HT1080 (cell line): Measurements from ENCODE around the gene PTPRN2. TPM values are rescaled to one million over a fixed set of nuclear protein-coding genes. Genes with fewer than 3 reads are reported as not detected.
"Not testable (repeated sequence)": the region's sequence is repeated elsewhere in the genome, so short reads cannot be mapped to it uniquely, and the experiment has no call there.

Source experiments
- DNase-seq: peaks from one replicate; pipeline ENCODE4 v3.0.0-alpha.2; 2015; ENCODE audit warnings: low read depth
- total RNA-seq: library from RNA; depleted of rRNA; stranded (reverse); fragments of >200 nt; shearing (Covaris generic); gene quantifications from 2 replicates; pipeline ENCODE4 v1.2.3, GENCODE V29; 2014

PTPRN2 gene
- total RNA-seq, 1 experiment from 2014 or later = 0.31 TPM

GRCh38 chr7:158470336-158470735 lies 117.3 kb downstream of the PTPRN2 start:
- DNase-seq = no peak

GRCh38 chr7:158469396-158470051 lies 118.1 kb downstream of the PTPRN2 start:
- no peak for DNase-seq

- DNase-seq = no peak
Measured at GRCh38 chr7:158468700-158469296, 118.8 kb downstream of the PTPRN2 start.

- DNase-seq = no peak
Measured at GRCh38 chr7:158468181-158468580, 119.4 kb downstream of the PTPRN2 start.

- DNase-seq = no peak
Measured at GRCh38 chr7:158467562-158467961, 120.1 kb downstream of the PTPRN2 start.

- no peak for DNase-seq
Measured at GRCh38 chr7:158463317-158463716, 124.3 kb downstream of the PTPRN2 start.

GRCh38 chr7:158461824-158462223 lies 125.8 kb downstream of the PTPRN2 start:
- DNase-seq = no peak

GRCh38 chr7:158460665-158461064 lies 127.0 kb downstream of the PTPRN2 start:
- no peak for DNase-seq

- DNase-seq = no peak
Measured at GRCh38 chr7:158458716-158459282, 128.8 kb downstream of the PTPRN2 start.

GRCh38 chr7:158458096-158458495 lies 129.5 kb downstream of the PTPRN2 start:
- no peak for DNase-seq

- not testable (repeated sequence) for DNase-seq
Measured at GRCh38 chr7:158457586-158457985, 130.0 kb downstream of the PTPRN2 start.

- DNase-seq = no peak
Measured at GRCh38 chr7:158454631-158455030, 133.0 kb downstream of the PTPRN2 start.

GRCh38 chr7:158453663-158454062 lies 134.0 kb downstream of the PTPRN2 start:
- no peak for DNase-seq

- no peak for DNase-seq
Measured at GRCh38 chr7:158452331-158452730, 135.3 kb downstream of the PTPRN2 start.

- no peak for DNase-seq
Measured at GRCh38 chr7:158450476-158451124, 137.0 kb downstream of the PTPRN2 start.

GRCh38 chr7:158449942-158450341 lies 137.7 kb downstream of the PTPRN2 start:
- DNase-seq = no peak

GRCh38 chr7:158449266-158449665 lies 138.4 kb downstream of the PTPRN2 start:
- DNase-seq = no peak

GRCh38 chr7:158448430-158449100 lies 139.1 kb downstream of the PTPRN2 start:
- no peak for DNase-seq

- no peak for DNase-seq
Measured at GRCh38 chr7:158447506-158448171, 140.0 kb downstream of the PTPRN2 start.

GRCh38 chr7:158447151-158447505 lies 140.5 kb downstream of the PTPRN2 start:
- DNase-seq = no peak

GRCh38 chr7:158446706-158447105 lies 140.9 kb downstream of the PTPRN2 start:
- no peak for DNase-seq
